Epithelial cell of esophagus (primary cell): ENCODE measurements around the gene EYA4.

Experiments used
- DNase-seq: peaks from one replicate; pipeline ENCODE4 v3.0.0; 2010; ENCODE audit warnings: low read depth
- H3K4me3 ChIP-seq: 2 replicates; pipeline ENCODE4 v1.5.1; 2011; ENCODE audit warnings: mild to moderate bottlenecking, low read length, control low read depth
- CTCF ChIP-seq: IDR thresholded peaks from 2 replicates; pipeline ENCODE4 v1.5.1; 2011; ENCODE audit warnings: low read depth, mild to moderate bottlenecking, low read length, control low read depth, inconsistent platforms; ENCODE audit not compliant: insufficient read depth; ENCODE audit errors: missing control alignments

EYA4 gene

GRCh38 chr6:133225560-133225959, 15.6 kb upstream of the EYA4 start:
- DNase-seq: no peak
- H3K4me3 ChIP-seq: no peak overlapping the region
- TF ChIP-seq CTCF: no peak

- DNase-seq: no peak
- H3K4me3 ChIP-seq: no peak overlapping the region
- no peak for TF ChIP-seq CTCF
Measured at GRCh38 chr6:133227344-133227743, 13.8 kb upstream of the EYA4 start.

DNA sequence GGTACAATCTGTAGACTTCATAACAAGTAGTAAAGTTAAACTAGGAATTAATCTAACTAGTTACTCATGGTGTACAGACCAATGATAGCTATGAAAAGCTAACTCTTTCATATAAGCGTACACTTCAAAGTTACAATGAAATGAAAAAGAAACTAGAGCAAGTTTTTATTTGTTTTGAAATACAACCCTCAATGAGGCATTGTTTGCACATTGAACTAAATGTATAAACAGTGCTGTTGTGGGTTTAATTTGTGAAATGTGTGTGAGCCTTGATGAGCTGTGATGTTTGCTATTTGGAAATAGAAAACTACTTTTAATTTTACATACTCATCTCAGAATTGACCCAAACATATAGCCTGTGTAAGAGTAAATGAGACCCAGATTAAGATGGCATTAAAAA, 11.1 kb upstream of the EYA4 start:
- no peak for TF ChIP-seq CTCF
- DNase-seq: no peak
- H3K4me3 ChIP-seq: no peak overlapping the region

- no peak overlapping the region for H3K4me3 ChIP-seq
- TF ChIP-seq CTCF: no peak
- DNase-seq: peak; percentile 18
Measured at GRCh38 chr6:133235221-133235620, 5.9 kb upstream of the EYA4 start.

DNA sequence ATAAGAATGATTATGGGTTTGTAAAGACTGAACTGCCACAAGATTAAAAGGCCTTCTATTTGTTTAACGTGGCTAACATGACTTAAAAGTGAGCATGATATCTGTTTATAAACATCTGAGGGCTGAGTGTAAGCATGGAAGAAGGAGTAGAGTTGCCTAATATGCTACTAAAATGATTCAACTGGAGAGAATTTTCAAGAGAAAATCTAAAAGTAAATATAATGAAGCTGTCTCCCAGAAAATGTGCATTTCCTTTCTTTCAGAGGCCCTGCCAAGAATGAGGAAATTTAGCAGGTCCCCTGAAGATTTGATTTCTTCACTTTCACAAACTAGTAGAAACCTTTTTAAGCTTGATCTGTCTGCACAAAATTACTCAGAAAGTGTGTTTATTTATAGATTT, 4.2 kb upstream of the EYA4 start:
- TF ChIP-seq CTCF: no peak
- no peak for DNase-seq
- H3K4me3 ChIP-seq: no peak overlapping the region

- H3K4me3 ChIP-seq: peak overlapping the region; percentile 32
- DNase-seq: peak; percentile 9
- no peak for TF ChIP-seq CTCF
Measured at GRCh38 chr6:133240511-133241085, 559 bp upstream of the EYA4 start.

GRCh38 chr6:133241901-133242636, 912 bp downstream of the EYA4 start:
- peak; percentile 41 for DNase-seq
- H3K4me3 ChIP-seq: peak overlapping the region; percentile 44
- TF ChIP-seq CTCF: no peak
